GM12874 (cell line): ENCODE measurements around the gene RAB4B.

Source experiments
- CTCF ChIP-seq: IDR thresholded peaks from 2 replicates; pipeline ENCODE4 v1.5.1; 2011; ENCODE audit warnings: low read depth, mild to moderate bottlenecking, control low read depth, low read length, moderate library complexity; ENCODE audit not compliant: insufficient read depth

Gene RAB4B

DNA sequence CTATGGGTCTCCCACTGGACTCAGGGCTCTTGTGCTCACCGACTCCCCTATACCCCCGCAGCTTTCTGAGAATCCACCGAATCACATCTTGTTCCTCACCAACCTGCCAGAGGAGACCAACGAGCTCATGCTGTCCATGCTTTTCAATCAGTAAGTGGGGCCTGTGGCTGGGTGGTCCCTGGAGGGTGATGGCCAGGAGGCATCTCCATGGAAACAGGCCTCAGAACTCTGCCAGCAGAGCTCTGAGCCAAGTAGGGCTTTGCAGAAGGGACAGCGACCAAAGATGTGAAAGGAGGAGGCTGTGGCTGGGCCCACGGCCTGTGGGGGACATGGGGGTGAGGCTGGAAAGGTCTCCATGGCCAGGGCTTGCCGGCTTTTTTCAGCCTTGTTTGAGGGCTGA is 14.5 kb upstream of the RAB4B start:
- no peak for TF ChIP-seq CTCF

GRCh38 chr19:40763963-40764362 is 14.1 kb upstream of the RAB4B start:
- no peak for TF ChIP-seq CTCF

DNA sequence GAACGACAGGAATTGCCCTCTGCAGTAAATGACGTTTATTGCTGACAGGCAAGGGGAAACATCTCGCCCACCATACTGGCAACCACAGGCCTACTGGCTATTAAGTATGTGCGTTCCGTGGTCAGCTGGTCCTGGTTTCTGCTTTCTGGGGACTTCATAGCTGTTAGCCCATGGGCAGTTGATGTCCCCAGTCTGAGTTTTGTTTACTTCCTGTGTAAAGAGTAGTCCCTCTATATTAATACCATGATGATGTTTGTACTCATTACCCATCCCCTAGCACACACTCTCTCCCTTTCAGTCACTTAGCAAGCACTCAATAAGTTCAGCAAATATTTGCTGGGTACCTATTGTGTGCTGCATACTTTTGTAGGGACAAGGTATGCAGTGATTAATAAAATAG is 9.2 kb upstream of the RAB4B start:
- TF ChIP-seq CTCF = no peak

- TF ChIP-seq CTCF = no peak
These were observed 3.0 kb upstream of the RAB4B start, which contains the start of gene MIA for GRCh38 chr19:40774916-40775631. MIA (plus strand) TSS chr19:40775521; CDS start chr19:40775543, 22 bp downstream.

DNA sequence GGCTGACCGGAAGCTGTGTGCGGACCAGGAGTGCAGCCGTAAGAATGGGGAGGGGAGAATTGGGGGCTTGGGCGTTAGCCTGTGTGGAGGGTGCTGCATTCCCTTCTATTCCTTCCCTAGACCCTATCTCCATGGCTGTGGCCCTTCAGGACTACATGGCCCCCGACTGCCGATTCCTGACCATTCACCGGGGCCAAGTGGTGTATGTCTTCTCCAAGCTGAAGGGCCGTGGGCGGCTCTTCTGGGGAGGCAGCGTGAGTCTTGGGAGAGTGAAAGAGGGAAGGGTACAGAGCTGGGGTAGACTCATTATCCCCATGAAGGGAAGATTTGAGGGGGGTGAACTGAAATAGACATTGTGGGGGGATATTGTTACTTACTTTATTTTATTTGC is 2.4 kb upstream of the RAB4B start:
- TF ChIP-seq CTCF = no peak

DNA sequence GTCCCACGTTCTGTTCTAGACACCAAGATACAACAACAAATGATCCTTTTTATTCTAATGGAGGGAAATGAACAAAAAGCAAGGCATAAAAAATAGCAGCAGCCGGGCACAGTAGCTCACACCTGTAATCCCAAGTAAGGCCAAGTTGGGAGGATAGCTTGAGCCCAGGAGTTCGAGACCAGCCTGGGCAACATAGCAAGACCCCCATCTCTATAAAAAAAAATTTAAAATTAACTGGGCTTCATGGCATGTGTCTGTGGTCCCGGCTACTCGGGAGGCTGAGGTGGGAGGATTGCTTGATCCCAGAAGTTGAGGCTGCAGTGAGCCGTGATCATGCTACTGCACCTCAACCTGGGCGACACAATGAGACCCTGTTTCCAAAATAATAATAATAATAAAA is 1.7 kb upstream of the RAB4B start:
- no peak for TF ChIP-seq CTCF

DNA sequence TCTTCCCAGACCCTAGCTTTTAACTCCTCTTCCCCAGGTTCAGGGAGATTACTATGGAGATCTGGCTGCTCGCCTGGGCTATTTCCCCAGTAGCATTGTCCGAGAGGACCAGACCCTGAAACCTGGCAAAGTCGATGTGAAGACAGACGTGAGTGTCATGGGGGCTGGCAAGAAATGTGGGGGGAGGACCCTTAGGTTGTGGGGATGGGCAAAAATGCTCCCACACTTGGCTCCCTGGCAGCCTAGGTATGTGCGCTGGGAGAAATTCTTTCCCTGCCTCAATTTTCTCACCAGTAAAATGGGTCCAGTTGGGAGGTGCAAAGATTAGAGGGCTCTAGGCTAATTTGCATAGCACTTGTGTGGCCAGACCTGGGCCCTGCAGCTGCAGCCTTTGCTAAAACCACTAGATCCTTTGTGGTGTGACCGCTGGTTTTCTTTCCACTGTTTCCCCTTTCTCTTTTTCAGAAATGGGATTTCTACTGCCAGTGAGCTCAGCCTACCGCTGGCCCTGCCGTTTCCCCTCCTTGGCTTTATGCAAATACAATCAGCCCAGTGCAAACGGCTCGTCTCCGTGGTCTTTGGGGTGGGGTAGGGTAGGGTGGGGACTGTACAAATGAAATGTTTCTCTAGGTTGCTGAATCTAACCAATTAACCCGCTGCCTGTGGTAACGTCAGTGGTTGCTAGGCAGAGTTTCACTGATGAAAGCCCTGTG is 959 bp upstream of the RAB4B start:
- no peak for TF ChIP-seq CTCF
